Neural progenitor cell (in vitro differentiated cells): ENCODE measurements around the gene ARHGEF40.

ENCODE experiments used
- EZH2 ChIP-seq: fragments of 200-600 bp; sonication (generic); IDR thresholded peaks from 2 replicates; pipeline ENCODE4 v1.6.1; 2017; ENCODE audit warnings: antibody characterized with exemption, mild to moderate bottlenecking, moderate library complexity
- EZH2phosphoT487 ChIP-seq: fragments of 200-600 bp; sonication (generic); IDR thresholded peaks from 2 replicates; pipeline ENCODE4 v1.6.1; 2017; ENCODE audit warnings: antibody characterized with exemption
- TF ChIP-seq, protein P1 (sequence below): fragments of 200-600 bp; sonication (generic); IDR thresholded peaks from 2 replicates; pipeline ENCODE4 v1.5.1; 2017; ENCODE audit warnings: antibody characterized with exemption, mild to moderate bottlenecking

GRCh38 chr14:21030531-21030930, 39.6 kb upstream of the ARHGEF40 start:
- TF ChIP-seq, protein P1, sequence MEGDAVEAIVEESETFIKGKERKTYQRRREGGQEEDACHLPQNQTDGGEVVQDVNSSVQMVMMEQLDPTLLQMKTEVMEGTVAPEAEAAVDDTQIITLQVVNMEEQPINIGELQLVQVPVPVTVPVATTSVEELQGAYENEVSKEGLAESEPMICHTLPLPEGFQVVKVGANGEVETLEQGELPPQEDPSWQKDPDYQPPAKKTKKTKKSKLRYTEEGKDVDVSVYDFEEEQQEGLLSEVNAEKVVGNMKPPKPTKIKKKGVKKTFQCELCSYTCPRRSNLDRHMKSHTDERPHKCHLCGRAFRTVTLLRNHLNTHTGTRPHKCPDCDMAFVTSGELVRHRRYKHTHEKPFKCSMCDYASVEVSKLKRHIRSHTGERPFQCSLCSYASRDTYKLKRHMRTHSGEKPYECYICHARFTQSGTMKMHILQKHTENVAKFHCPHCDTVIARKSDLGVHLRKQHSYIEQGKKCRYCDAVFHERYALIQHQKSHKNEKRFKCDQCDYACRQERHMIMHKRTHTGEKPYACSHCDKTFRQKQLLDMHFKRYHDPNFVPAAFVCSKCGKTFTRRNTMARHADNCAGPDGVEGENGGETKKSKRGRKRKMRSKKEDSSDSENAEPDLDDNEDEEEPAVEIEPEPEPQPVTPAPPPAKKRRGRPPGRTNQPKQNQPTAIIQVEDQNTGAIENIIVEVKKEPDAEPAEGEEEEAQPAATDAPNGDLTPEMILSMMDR, result no peak
- TF ChIP-seq EZH2, result no peak
- TF ChIP-seq EZH2phosphoT487, result no peak
